SK-N-SH (cell line): ENCODE results near the gene JAKMIP1. TPM values are rescaled to one million over a fixed set of nuclear protein-coding genes. Genes with fewer than 3 reads are reported as not detected.
"Not testable (repeated sequence)": the region's sequence is repeated elsewhere in the genome, so short reads cannot be mapped to it uniquely, and the experiment has no call there.

Source experiments
- CTCF ChIA-PET: fragments of 300-600, 350-600 bp; formaldehyde crosslinking; extraction: SDS; loops from one replicate; lab custom pipeline; 2021; lab: Yijun Ruan, JAX
- POLR2A ChIA-PET: fragments of 350-600 bp; sonication (Branson Sonifier 250); formaldehyde crosslinking; extraction: SDS; loops from one replicate; lab custom pipeline; 2020; ENCODE audit warnings: antibody characterized with exemption, inconsistent platforms; lab: Yijun Ruan, JAX
- DNase-seq: peaks from one replicate; pipeline ENCODE4 v3.0.0; 2012
- H2AFZ ChIP-seq: fragments of 200-600 bp; sonication (generic); 2 replicates; pipeline ENCODE4 v1.8.1; 2016; ENCODE audit warnings: antibody characterized with exemption, mild to moderate bottlenecking, low read depth
- H3F3A ChIP-seq: fragments of 200-600 bp; sonication (generic); replicated peaks from 2 replicates; pipeline ENCODE3; 2016; ENCODE audit warnings: antibody characterized with exemption, mild to moderate bottlenecking; ENCODE audit not compliant: insufficient read depth
- H3K27ac ChIP-seq, 2 experiments: fragments of 200-500 bp in 1 of 2; fragments of 200-600 bp in 1 of 2; sonication (Bioruptor generic) in 1 of 2; sonication (generic), shearing (Covaris generic) in 1 of 2; 2 replicates each; pipeline versions ENCODE4 v1.5.1 to v1.6.1; 2014 to 2016; ENCODE audit warnings: low read depth in 2 of 2, inconsistent platforms in 1 of 2, low read length in 1 of 2, mild to moderate bottlenecking in 1 of 2, mixed read lengths in 1 of 2
- H3K27me3 ChIP-seq: fragments of 200-600 bp; sonication (generic), shearing (Covaris generic); 2 replicates; pipeline ENCODE4 v1.6.1; 2016; ENCODE audit warnings: mixed run types; ENCODE audit not compliant: insufficient read depth
- H3K36me3 ChIP-seq, 2 experiments: fragments of 200-500 bp in 1 of 2; fragments of 200-600 bp in 1 of 2; sonication (Bioruptor generic) in 1 of 2; sonication (generic) in 1 of 2; replicated peaks in 1 of 2; 2 replicates each; pipeline versions ENCODE3 to v1.5.1; 2014 to 2016; ENCODE audit warnings: low read length in 1 of 2, mild to moderate bottlenecking in 1 of 2; ENCODE audit not compliant: insufficient read depth in 2 of 2, control insufficient read depth in 1 of 2
- H3K4me1 ChIP-seq, 2 experiments: fragments of 200-500 bp in 1 of 2; fragments of 200-600 bp in 1 of 2; sonication (Bioruptor generic) in 1 of 2; sonication (generic), shearing (Covaris generic) in 1 of 2; 2 replicates each; pipeline versions ENCODE4 v1.5.1 to v1.6.1; 2014 to 2016; ENCODE audit warnings: low read depth in 1 of 2, low read length in 1 of 2, mixed run types in 1 of 2; ENCODE audit not compliant: insufficient read depth in 2 of 2, control insufficient read depth in 1 of 2
- H3K4me2 ChIP-seq: fragments of 200-600 bp; sonication (generic), shearing (Covaris generic); 2 replicates; pipeline ENCODE4 v1.6.1; 2017; ENCODE audit warnings: mixed run types
- H3K4me3 ChIP-seq, 2 experiments: fragments of 200-500 bp in 1 of 2; fragments of 200-600 bp in 1 of 2; sonication (Bioruptor generic) in 1 of 2; sonication (generic), shearing (Covaris generic) in 1 of 2; 2 replicates each; pipeline versions ENCODE4 v1.5.1 to v1.8.1; 2014 to 2016; ENCODE audit warnings: low read depth in 2 of 2, inconsistent platforms in 1 of 2, low read length in 1 of 2, mild to moderate bottlenecking in 1 of 2, mixed read lengths in 1 of 2, moderate library complexity in 1 of 2
- H3K79me2 ChIP-seq: fragments of 200-600 bp; sonication (generic); 2 replicates; pipeline ENCODE4 v1.8.1; 2017; ENCODE audit warnings: mild to moderate bottlenecking; ENCODE audit not compliant: insufficient read depth
- H3K9ac ChIP-seq: fragments of 200-600 bp; sonication (generic); 2 replicates; pipeline ENCODE4 v1.6.1; 2017; ENCODE audit warnings: mixed run types
- H3K9me2 ChIP-seq: fragments of 200-600 bp; sonication (generic); 2 replicates; pipeline ENCODE4 v1.6.1; 2017; ENCODE audit warnings: mixed run types
- H3K9me3 ChIP-seq: fragments of 200-600 bp; sonication (generic); 2 replicates; pipeline ENCODE4 v1.6.1; 2017; ENCODE audit warnings: mixed run types, mild to moderate bottlenecking, moderate library complexity
- H4K20me1 ChIP-seq: fragments of 200-600 bp; sonication (generic); 2 replicates; pipeline ENCODE4 v1.6.1; 2017; ENCODE audit warnings: mild to moderate bottlenecking, mixed run types; ENCODE audit not compliant: insufficient read depth
- ELF1 ChIP-seq: IDR thresholded peaks from 2 replicates; pipeline ENCODE4 v1.4.0; 2012
- MEF2A ChIP-seq: IDR thresholded peaks from 2 replicates; pipeline ENCODE4 v1.4.0; 2012; ENCODE audit warnings: low read depth, borderline replicate concordance
- MXI1 ChIP-seq: IDR thresholded peaks from 2 replicates; pipeline ENCODE4 v1.6.1; 2012; ENCODE audit warnings: mild to moderate bottlenecking, low read depth, low read length, improper control_type of control experiment
- PBX3 ChIP-seq: IDR thresholded peaks from 2 replicates; pipeline ENCODE4; 2012
- RCOR1 ChIP-seq: fragments of 150-350 bp; IDR thresholded peaks from 2 replicates; pipeline ENCODE4 v1.6.1; 2017; ENCODE audit warnings: antibody characterized with exemption, low read length
- SIN3A ChIP-seq: IDR thresholded peaks from 2 replicates; pipeline ENCODE4 v1.6.1; 2012; ENCODE audit warnings: low read depth, mild to moderate bottlenecking, low read length, moderate library complexity, borderline replicate concordance
- USF1 ChIP-seq: IDR thresholded peaks from 2 replicates; pipeline ENCODE4 v1.4.0; 2012; ENCODE audit warnings: low read depth, borderline replicate concordance
- ZBTB33 ChIP-seq: IDR thresholded peaks from 2 replicates; pipeline ENCODE4 v1.4.0; 2012; ENCODE audit warnings: low read depth, borderline replicate concordance
- WGBS: methylation state at CpG from one replicate; pipeline ENCODE4 v1.1.6; 2017; ENCODE audit warnings: low lambda C conversion rate; 5-methylcytosine and 5-hydroxymethylcytosine counted together
- polyA plus RNA-seq, 3 experiments: library from polyadenylated mRNA; depleted of rRNA; stranded (reverse); fragments of >200 nt; gene quantifications; 2 replicates each; pipeline ENCODE4 v1.2.3, GENCODE V29; 2012

The JAKMIP1 gene
- polyA plus RNA-seq, 1 of the 3 experiments (the other 2 are of a cell fraction) = 0.54 TPM

- Histone ChIP-seq H3K9me3 (no peaks in the 10 kb centered on the region), H3K79me2 (no peaks in the 10 kb centered on the region), H3K4me1 (peaks cover 0 to 4% of the 10 kb centered on the region in 2 experiments; a peak in 1 of 4 replicates), H3K9ac (no peak overlapping the region), H3K4me2 (no peak overlapping the region), H3F3A (no peaks in the 10 kb centered on the region), H3K4me3 (no peak overlapping the region), H2AFZ (no peak overlapping the region), H3K27ac (no peak overlapping the region), H4K20me1 (no peaks in the 10 kb centered on the region), H3K9me2 (no peaks in the 10 kb centered on the region), H3K27me3 (no peaks in the 10 kb centered on the region), H3K36me3 (no peaks in the 10 kb centered on the region)
- TF ChIP-seq ELF1 (no peak), ZBTB33 (no peak), MXI1 (no peak)
- WGBS = 15% methylated on average over 3 of the region's 3 CpGs
- ChIA-PET CTCF (no interaction called here), POLR2A (no interaction called here)
- DNase-seq = no peak
Measured at GRCh38 chr4:6216588-6216987, 16.2 kb upstream of the JAKMIP1 start.

- Histone ChIP-seq H3K4me1 (peaks cover 0 to 3% of the 10 kb centered on the region in 2 experiments; a peak in 1 of 4 replicates), H3K79me2 (no peaks in the 10 kb centered on the region), H4K20me1 (no peaks in the 10 kb centered on the region), H3K9me3 (no peaks in the 10 kb centered on the region), H3K9ac (no peak overlapping the region), H3K4me3 (no peak overlapping the region), H3K36me3 (no peaks in the 10 kb centered on the region), H3F3A (no peaks in the 10 kb centered on the region), H2AFZ (no peak overlapping the region), H3K27ac (no peak overlapping the region), H3K4me2 (no peak overlapping the region), H3K9me2 (no peaks in the 10 kb centered on the region), H3K27me3 (no peaks in the 10 kb centered on the region)
- TF ChIP-seq ELF1 (no peak), SIN3A (no peak), PBX3 (no peak), USF1 (no peak), MEF2A (no peak), RCOR1 (no peak)
- WGBS = 65% methylated on average over 4 of the region's 4 CpGs
- ChIA-PET CTCF (interaction anchor here (1.6 to 1.9 kb wide), 2 partner anchors 41 to 212 kb away, joined by 5 to 9 read pairs; no protein-coding TSS in a partner anchor), POLR2A (no interaction called here)
- no peak for DNase-seq
Measured at GRCh38 chr4:6209921-6210320, 9.6 kb upstream of the JAKMIP1 start.

- 44% methylated on average over 4 of the region's 4 CpGs for WGBS
- H3K27me3 ChIP-seq, H3K36me3 ChIP-seq, H3K4me1 ChIP-seq, H3K79me2 ChIP-seq, H3K9me2 ChIP-seq, H2AFZ ChIP-seq, H3F3A ChIP-seq, H3K9ac ChIP-seq, DNase-seq, H3K9me3 ChIP-seq, H3K4me2 ChIP-seq, H3K4me3 ChIP-seq, H3K27ac ChIP-seq, H4K20me1 ChIP-seq, POLR2A ChIA-PET: not testable (repeated sequence)
- CTCF ChIA-PET = interaction anchor here (1.9 kb wide), 1 partner anchor 41 kb away, joined by 9 read pairs; no protein-coding TSS in a partner anchor
Measured at GRCh38 chr4:6209291-6209690, 8.9 kb upstream of the JAKMIP1 start.
